HEK293T (cell line): ENCODE results near the gene TPBG.

ENCODE experiments used
- CTCF ChIA-PET: fragments of 350-600 bp; formaldehyde crosslinking; extraction: SDS; loops from one replicate; lab custom pipeline; 2021; ENCODE audit warnings: antibody characterized with exemption, inconsistent platforms; lab: Yijun Ruan, JAX
- POLR2A ChIA-PET: fragments of 350-600 bp; formaldehyde crosslinking; extraction: SDS; loops from one replicate; lab custom pipeline; 2020; ENCODE audit warnings: antibody characterized with exemption, inconsistent platforms; lab: Yijun Ruan, JAX
- DNase-seq: peaks from one replicate; pipeline ENCODE4 v3.0.0; 2012; ENCODE audit warnings: mixed read lengths; ENCODE audit errors: extremely low spot score
- ARNT ChIP-seq: fragments of 450-650 bp; IDR thresholded peaks from 2 replicates; pipeline ENCODE4 v1.6.1; 2017; ENCODE audit warnings: mild to moderate bottlenecking
- BHLHE40 ChIP-seq: fragments of 450-650 bp; IDR thresholded peaks from 2 replicates; pipeline ENCODE4 v1.6.1; 2016; ENCODE audit warnings: mild to moderate bottlenecking, moderate library complexity, borderline replicate concordance
- CTBP1 ChIP-seq: fragments of 450-650 bp; IDR thresholded peaks from 2 replicates; pipeline ENCODE4 v1.6.1; 2016; ENCODE audit warnings: borderline replicate concordance
- ELF4 ChIP-seq: fragments of 450-650 bp; IDR thresholded peaks from 2 replicates; pipeline ENCODE4 v1.6.1; 2017; ENCODE audit warnings: antibody characterized with exemption
- FOXA1 ChIP-seq: fragments of 450-650 bp; IDR thresholded peaks from 2 replicates; pipeline ENCODE4 v1.6.1; 2016; ENCODE audit warnings: mild to moderate bottlenecking
- FOXK2 ChIP-seq: fragments of 450-650 bp; IDR thresholded peaks from 2 replicates; pipeline ENCODE4 v1.6.1; 2016; ENCODE audit warnings: mild to moderate bottlenecking
- FOXM1 ChIP-seq: fragments of 450-650 bp; IDR thresholded peaks from 2 replicates; pipeline ENCODE4 v1.6.1; 2017; ENCODE audit warnings: mild to moderate bottlenecking, borderline replicate concordance
- HDGF ChIP-seq: fragments of 450-650 bp; IDR thresholded peaks from 2 replicates; pipeline ENCODE4 v1.6.1; 2017; ENCODE audit warnings: antibody characterized with exemption, borderline replicate concordance
- L3MBTL2 ChIP-seq: fragments of 450-650 bp; conservative IDR thresholded peaks from 2 replicates; pipeline ENCODE4 v1.6.1; 2016; ENCODE audit warnings: mild to moderate bottlenecking
- LEF1 ChIP-seq: fragments of 450-650 bp; IDR thresholded peaks from 2 replicates; pipeline ENCODE4 v1.6.1; 2017; ENCODE audit warnings: mild to moderate bottlenecking, borderline replicate concordance
- NFRKB ChIP-seq: fragments of 450-650 bp; IDR thresholded peaks from 2 replicates; pipeline ENCODE4 v1.6.1; 2016; ENCODE audit warnings: mild to moderate bottlenecking, moderate library complexity
- SP1 ChIP-seq: fragments of 450-650 bp; IDR thresholded peaks from 2 replicates; pipeline ENCODE4 v1.6.1; 2017
- SUZ12 ChIP-seq: fragments of 450-650 bp; IDR thresholded peaks from 2 replicates; pipeline ENCODE4 v1.6.1; 2016; ENCODE audit warnings: mild to moderate bottlenecking
- TARDBP ChIP-seq: fragments of 450-650 bp; IDR thresholded peaks from 2 replicates; pipeline ENCODE4 v1.6.1; 2016
- ZNF384 ChIP-seq: fragments of 450-650 bp; IDR thresholded peaks from 2 replicates; pipeline ENCODE4 v1.6.1; 2016
- TF ChIP-seq, protein P1 (sequence below): fragments of 450-650 bp; IDR thresholded peaks from 2 replicates; pipeline ENCODE4 v1.6.1; 2016

The TPBG gene

GRCh38 chr6:82370788-82371187 lies 7.2 kb downstream of the TPBG start:
- TF ChIP-seq NFRKB (no peak), L3MBTL2 (no peak), FOXK2 (no peak), BHLHE40 (no peak), CTBP1 (no peak), ARNT (no peak), ZNF384 (no peak), ELF4 (no peak), HDGF (no peak), SP1 (no peak), TARDBP (no peak), LEF1 (no peak), FOXA1 (no peak), SUZ12 (no peak)
- TF ChIP-seq, protein P1, sequence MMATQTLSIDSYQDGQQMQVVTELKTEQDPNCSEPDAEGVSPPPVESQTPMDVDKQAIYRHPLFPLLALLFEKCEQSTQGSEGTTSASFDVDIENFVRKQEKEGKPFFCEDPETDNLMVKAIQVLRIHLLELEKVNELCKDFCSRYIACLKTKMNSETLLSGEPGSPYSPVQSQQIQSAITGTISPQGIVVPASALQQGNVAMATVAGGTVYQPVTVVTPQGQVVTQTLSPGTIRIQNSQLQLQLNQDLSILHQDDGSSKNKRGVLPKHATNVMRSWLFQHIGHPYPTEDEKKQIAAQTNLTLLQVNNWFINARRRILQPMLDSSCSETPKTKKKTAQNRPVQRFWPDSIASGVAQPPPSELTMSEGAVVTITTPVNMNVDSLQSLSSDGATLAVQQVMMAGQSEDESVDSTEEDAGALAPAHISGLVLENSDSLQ = no peak
- DNase-seq = no peak
- ChIA-PET POLR2A (no interaction called here), CTCF (no interaction called here)

DNA sequence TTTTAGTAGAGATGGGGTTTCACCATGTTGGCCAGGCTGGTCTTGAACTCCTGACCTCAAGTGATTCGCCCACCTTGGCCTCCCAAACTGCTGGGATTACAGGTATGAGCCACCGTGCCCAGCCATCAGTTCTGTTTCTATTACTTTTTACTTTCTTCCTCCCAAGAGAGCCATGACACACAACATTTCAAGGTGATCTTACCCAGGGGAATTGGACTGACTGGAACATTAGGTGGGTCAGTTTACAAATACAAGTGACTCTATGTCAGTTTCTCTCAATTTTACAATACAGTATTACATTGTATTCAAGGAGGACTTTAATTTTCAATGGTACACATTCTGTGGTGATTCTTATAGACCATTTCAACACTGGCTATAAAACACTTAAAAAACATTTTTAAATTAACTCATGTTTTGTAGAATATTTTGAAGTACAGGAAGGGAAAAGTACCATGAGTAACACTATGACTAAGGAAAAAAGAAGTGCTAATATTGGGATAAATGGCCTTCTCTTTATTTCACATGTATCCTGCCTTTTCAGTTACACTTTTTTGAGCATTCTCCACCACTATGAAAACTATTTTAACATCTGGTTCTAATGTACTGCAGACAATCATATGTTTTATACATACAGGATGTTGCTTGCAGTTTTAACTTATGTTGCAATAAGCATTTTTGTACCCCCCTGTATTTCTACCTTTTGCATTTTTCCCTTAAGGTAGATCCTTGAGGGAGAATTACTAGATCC lies 8.4 kb downstream of the TPBG start:
- no peak for DNase-seq
- CTCF ChIA-PET = no interaction called here
- TF ChIP-seq ELF4 (no peak), SUZ12 (no peak), ZNF384 (no peak), NFRKB (no peak), BHLHE40 (no peak), FOXM1 (no peak), SP1 (no peak), TARDBP (no peak), CTBP1 (no peak), LEF1 (no peak), FOXK2 (no peak)
- TF ChIP-seq, protein P1 = no peak
- POLR2A ChIA-PET = no interaction called here

- ChIA-PET CTCF (no interaction called here), POLR2A (no interaction called here)
- TF ChIP-seq CTBP1 (no peak), SP1 (no peak), TARDBP (no peak), ZNF384 (no peak), FOXK2 (no peak), NFRKB (no peak), LEF1 (no peak), HDGF (no peak), SUZ12 (no peak), L3MBTL2 (no peak), BHLHE40 (no peak), ELF4 (no peak), ARNT (no peak), FOXA1 (no peak), FOXM1 (no peak)
- TF ChIP-seq, protein P1 = no peak
- no peak for DNase-seq
These were observed 9.0 kb downstream of the TPBG start for GRCh38 chr6:82372656-82373055.

- ChIA-PET POLR2A (no interaction called here), CTCF (no interaction called here)
- DNase-seq = no peak
- TF ChIP-seq HDGF = no peak
- TF ChIP-seq FOXM1 = no peak
These were observed 10.9 kb downstream of the TPBG start for GRCh38 chr6:82374516-82374915.

- DNase-seq = no peak
- no peak for TF ChIP-seq FOXM1
- TF ChIP-seq BHLHE40 = no peak
- TF ChIP-seq ELF4 = no peak
- TF ChIP-seq SUZ12 = no peak
- no peak for TF ChIP-seq NFRKB
- TF ChIP-seq ZNF384 = no peak
- no peak for TF ChIP-seq L3MBTL2
- TF ChIP-seq HDGF = no peak
- TF ChIP-seq FOXK2 = no peak
- no peak for TF ChIP-seq CTBP1
- no peak for TF ChIP-seq SP1
- TF ChIP-seq LEF1 = no peak
- TF ChIP-seq, protein P1 = no peak
- TF ChIP-seq ARNT = no peak
- ChIA-PET CTCF (no interaction called here), POLR2A (no interaction called here)
These were observed 13.0 kb downstream of the TPBG start for GRCh38 chr6:82376636-82377035.
